NT2/D1 (cell line): ENCODE measurements around the gene COLEC12.
"Not testable (repeated sequence)": the region's sequence is repeated elsewhere in the genome, so short reads cannot be mapped to it uniquely, and the experiment has no call there.

Experiments used
- SUZ12 ChIP-seq: IDR thresholded peaks from 2 replicates; pipeline ENCODE4 v1.6.1; 2011; ENCODE audit not compliant: insufficient read length, insufficient read depth; ENCODE audit errors: extremely low read depth
- YY1 ChIP-seq: IDR thresholded peaks from 2 replicates; pipeline ENCODE4 v1.6.1; 2011; ENCODE audit not compliant: insufficient read length, insufficient read depth
- ZNF274 ChIP-seq: IDR thresholded peaks from 2 replicates; pipeline ENCODE4 v1.6.1; 2011; ENCODE audit warnings: mild to moderate bottlenecking, low read depth, low read length

DNA sequence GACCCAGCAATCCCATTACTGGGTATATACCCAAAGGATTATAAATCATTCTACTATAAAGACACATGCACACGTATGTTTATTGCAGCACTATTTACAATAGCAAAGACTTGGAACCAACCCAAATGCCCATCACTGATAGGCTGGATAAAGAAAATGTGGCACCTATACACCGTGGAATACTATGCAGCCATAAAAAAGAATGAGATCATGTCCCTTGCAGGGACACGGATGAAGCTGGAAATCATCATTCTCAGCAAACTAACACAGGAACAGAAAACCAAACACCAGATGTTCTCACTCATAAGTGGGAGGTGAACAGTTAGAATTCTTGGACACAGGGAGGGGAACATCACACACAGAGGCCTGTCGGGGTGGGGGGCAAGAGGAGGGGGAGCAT, 210.5 kb downstream of the COLEC12 start:
- not testable (repeated sequence) for TF ChIP-seq ZNF274, YY1, SUZ12
